Measurements from ENCODE around the gene IZUMO3. TPM values are rescaled to one million over a fixed set of nuclear protein-coding genes. Genes with fewer than 3 reads are reported as not detected.

IZUMO3 gene
- polyA plus RNA-seq, 1 donor from 2014 or later = not detected

- H3K36me3 ChIP-seq (ENCODE audit: insufficient read depth, low read length) = no peaks in the 10 kb centered on the region
Observed at GRCh38 chr9:24590432-24590831, 44.7 kb upstream of the IZUMO3 start.

GRCh38 chr9:24587883-24588282, 42.2 kb upstream of the IZUMO3 start:
- Histone ChIP-seq H3K79me2 (replicated peaks; ENCODE audit: insufficient read depth, low read length) (no peaks in the 10 kb centered on the region), H3K9ac (ENCODE audit: low read length) (no peak overlapping the region), H2AFZ (ENCODE audit: low read depth, low read length) (no peak overlapping the region), H3K4me2 (ENCODE audit: low read length) (no peak overlapping the region), H3K4me3 (ENCODE audit: low read length) (no peak overlapping the region), H3K27ac (ENCODE audit: low read length) (no peak overlapping the region), H4K20me1 (ENCODE audit: insufficient read depth) (no peaks in the 10 kb centered on the region), H3K9me3 (ENCODE audit: low read length) (no peaks in the 10 kb centered on the region), H3K36me3 (ENCODE audit: insufficient read depth, low read length) (no peaks in the 10 kb centered on the region), H3K27me3 (ENCODE audit: insufficient read depth, low read depth, low read length) (no peaks in the 10 kb centered on the region), H3K9me2 (ENCODE audit: insufficient read depth, low read length) (no peaks in the 10 kb centered on the region), H3F3A (ENCODE audit: insufficient read depth, low read length, poor library complexity, severe bottlenecking) (no peaks in the 10 kb centered on the region)
- TF ChIP-seq REST (IDR thresholded peaks at IDR 0.05; ENCODE audit: borderline replicate concordance) = no peak
- TF ChIP-seq CTCF (IDR thresholded peaks at IDR 0.05; ENCODE audit: poor library complexity, severe bottlenecking) = no peak
- TF ChIP-seq MXI1 (conservative IDR thresholded peaks at IDR 0.05; ENCODE audit: poor library complexity, severe bottlenecking) = no peak
- no peak for TF ChIP-seq TAF1 (IDR thresholded peaks at IDR 0.05; ENCODE audit: low read depth)
- TF ChIP-seq RAD21 (conservative IDR thresholded peaks at IDR 0.05) = no peak
- no peak for TF ChIP-seq EP300 (conservative IDR thresholded peaks at IDR 0.05; ENCODE audit: poor library complexity, severe bottlenecking)
- TF ChIP-seq EZH2 (IDR thresholded peaks at IDR 0.05; ENCODE audit: borderline replicate concordance, insufficient read depth, low read length, poor library complexity, severe bottlenecking) = no peak
- no peak for TF ChIP-seq POLR2AphosphoS5 (IDR thresholded peaks at IDR 0.05)

More at GRCh38 chr9:24590432-24590831, 44.7 kb upstream of the IZUMO3 start:
- TF ChIP-seq RAD21 (conservative IDR thresholded peaks at IDR 0.05) = no peak
- TF ChIP-seq POLR2AphosphoS5 (IDR thresholded peaks at IDR 0.05) = no peak
- no peak overlapping the region for H3K27ac ChIP-seq (ENCODE audit: low read length)
- no peak overlapping the region for H3K4me2 ChIP-seq (ENCODE audit: low read length)
- no peak overlapping the region for H2AFZ ChIP-seq (ENCODE audit: low read depth, low read length)
- no peaks in the 10 kb centered on the region for H3K27me3 ChIP-seq (ENCODE audit: insufficient read depth, low read depth, low read length)
- H3K79me2 ChIP-seq (replicated peaks; ENCODE audit: insufficient read depth, low read length) = no peaks in the 10 kb centered on the region
- H4K20me1 ChIP-seq (ENCODE audit: insufficient read depth) = no peaks in the 10 kb centered on the region
- no peak overlapping the region for H3K9ac ChIP-seq (ENCODE audit: low read length)
- no peaks in the 10 kb centered on the region for H3F3A ChIP-seq (ENCODE audit: insufficient read depth, low read length, poor library complexity, severe bottlenecking)
- H3K9me3 ChIP-seq (ENCODE audit: low read length) = no peaks in the 10 kb centered on the region
- no peaks in the 10 kb centered on the region for H3K9me2 ChIP-seq (ENCODE audit: insufficient read depth, low read length)
- no peak overlapping the region for H3K4me3 ChIP-seq (ENCODE audit: low read length)
